Panc1 (cell line): ENCODE data around the gene IFIT3. TPM values are rescaled to one million over a fixed set of nuclear protein-coding genes. Genes with fewer than 3 reads are reported as not detected.
A peak's percentile ranks its signal among the peaks of the same experiment; 100 is the strongest.

Experiments used
- ATAC-seq: fragments of 200-7000 bp; cut with Tn5 transposase; 2 replicates; pipeline ENCODE4 v1.9.1; 2020; ENCODE audit warnings: mild to moderate bottlenecking, moderate library complexity
- BruUV-seq: library from RNA; stranded (reverse); fragments of 400-500 nt; replicated peaks from 2 replicates; lab custom pipeline; 2021; lab: Mats Ljungman, UMichigan
- CTCF ChIA-PET: fragments of 300-600 bp; sonication (Branson Sonifier 250); formaldehyde crosslinking; loops from one replicate; lab custom pipeline; 2022; ENCODE audit warnings: antibody characterized with exemption; lab: Charles Lee
- POLR2A ChIA-PET: fragments of 300-600 bp; sonication (Branson Sonifier 250); formaldehyde crosslinking; loops from one replicate; lab custom pipeline; 2022; ENCODE audit warnings: antibody characterized with exemption; lab: Charles Lee
- DNase-seq: peaks from one replicate; pipeline ENCODE4 v3.0.0-alpha.2; 2010; ENCODE audit warnings: low read depth, low spot score
- H3K27ac ChIP-seq: 2 replicates; pipeline ENCODE4 v1.5.1; 2011; ENCODE audit warnings: mild to moderate bottlenecking, low read length, inconsistent platforms
- H3K27me3 ChIP-seq: fragments of 200-500 bp; sonication (Bioruptor generic); 2 replicates; pipeline ENCODE4 v1.6.0; 2014; ENCODE audit warnings: low read length, inconsistent platforms; ENCODE audit not compliant: control insufficient read depth, insufficient read depth
- H3K36me3 ChIP-seq: fragments of 200-500 bp; sonication (Bioruptor generic); 2 replicates; pipeline ENCODE4 v1.5.1; 2014; ENCODE audit warnings: inconsistent platforms, mild to moderate bottlenecking, low read length, moderate library complexity; ENCODE audit not compliant: control insufficient read depth, insufficient read depth
- H3K4me1 ChIP-seq: 2 replicates; pipeline ENCODE4 v1.5.1; 2011; ENCODE audit warnings: inconsistent platforms, mild to moderate bottlenecking, low read length, moderate library complexity; ENCODE audit not compliant: control insufficient read depth, insufficient read depth
- H3K4me3 ChIP-seq, 2 experiments: 2 replicates each; pipeline ENCODE4 v1.5.1; 2011 to 2012; ENCODE audit warnings: low read depth in 2 of 2, low read length in 2 of 2, mild to moderate bottlenecking in 2 of 2, inconsistent platforms in 1 of 2, moderate library complexity in 1 of 2
- H3K9me3 ChIP-seq: fragments of 200-500 bp; sonication (Bioruptor generic); 2 replicates; pipeline ENCODE4 v1.5.1; 2014; ENCODE audit warnings: low read depth, mild to moderate bottlenecking, inconsistent platforms, low read length, moderate library complexity; ENCODE audit not compliant: control insufficient read depth, insufficient read depth
- CTCF ChIP-seq: fragments of 450-650 bp; IDR thresholded peaks from 2 replicates; pipeline ENCODE4 v1.5.1; 2017; ENCODE audit warnings: mild to moderate bottlenecking
- POLR2AphosphoS5 ChIP-seq: IDR thresholded peaks from 2 replicates; pipeline ENCODE4 v1.6.1; 2012; ENCODE audit warnings: mild to moderate bottlenecking, low read depth, low read length, moderate library complexity
- REST ChIP-seq, 2 experiments: IDR thresholded peaks; 2 replicates each; pipeline ENCODE4 v1.6.1; 2011 to 2012; ENCODE audit warnings: low read depth in 2 of 2, control low read depth in 1 of 2, low read length in 1 of 2, mild to moderate bottlenecking in 1 of 2, moderate library complexity in 1 of 2; ENCODE audit not compliant: insufficient read depth in 1 of 2
- SIN3A ChIP-seq: IDR thresholded peaks from 2 replicates; pipeline ENCODE4 v1.6.1; 2012; ENCODE audit warnings: low read depth, mild to moderate bottlenecking, low read length, moderate library complexity, borderline replicate concordance; ENCODE audit not compliant: insufficient read depth
- TCF7L2 ChIP-seq: IDR thresholded peaks from 2 replicates; pipeline ENCODE4 v1.6.1; 2011; ENCODE audit warnings: mild to moderate bottlenecking, low read depth, low read length, inconsistent platforms
- in situ Hi-C: cut with HindIII; loops from 2 replicates; pipeline ENCODE4 v1.10.0; 2016; ENCODE audit warnings: low sequenced_read_pairs, low pct_unique_long_range_greater_than_20kb
- intact Hi-C: fragments of 100-400 bp; cut with micrococcal nuclease; formaldehyde crosslinking; loops from one replicate; pipeline ENCODE4 v1.10.0; 2022; ENCODE audit not compliant: unreplicated experiment
- total RNA-seq: library from RNA; stranded (reverse); gene quantifications from one replicate; pipeline ENCODE4 v1.2.1, GENCODE V29; 2021; ENCODE audit not compliant: unreplicated experiment

IFIT3 gene
- total RNA-seq, 1 experiment from 2014 or later, result 29.8 TPM

- H3K4me3 ChIP-seq, result no peak overlapping the region
- ATAC-seq (no peak), DNase-seq (no peak)
- in situ Hi-C loops, result no loop called here
- no peaks in the 10 kb centered on the region for H3K9me3 ChIP-seq
- no peak for TF ChIP-seq CTCF
- no peak for TF ChIP-seq TCF7L2
- no peak for TF ChIP-seq SIN3A
- TF ChIP-seq REST (IDR thresholded peaks at IDR 0.05; ENCODE audit: insufficient read depth in 1 of 2, low read depth in 2 of 2, low read length in 1 of 2), result no peak
- TF ChIP-seq POLR2AphosphoS5, result no peak
- no peak overlapping the region; the same call in 1 of the 2 replicates for H3K27ac ChIP-seq
- no peaks in the 10 kb centered on the region for H3K27me3 ChIP-seq
- ChIA-PET POLR2A (no interaction called here), CTCF (no interaction called here)
- intact Hi-C loops, result no loop called here
- no peaks in the 10 kb centered on the region for H3K36me3 ChIP-seq
- BruUV-seq, result no TSS peak
- peaks cover 3% of the 10 kb centered on the region; the same call in 1 of the 2 replicates for H3K4me1 ChIP-seq
Observed at GRCh38 chr10:89368129-89368528, 40.3 kb downstream of the IFIT3 start.

GRCh38 chr10:89369156-89370105 lies 41.6 kb downstream of the IFIT3 start:
- Histone ChIP-seq H3K36me3 (no peaks in the 10 kb centered on the region), H3K4me3 (no peak overlapping the region), H3K9me3 (no peaks in the 10 kb centered on the region), H3K27ac (peak overlapping the region; percentile 73), H3K4me1 (peaks cover 14% of the 10 kb centered on the region), H3K27me3 (no peaks in the 10 kb centered on the region)
- DNase-seq (no peak), ATAC-seq (peak; percentile 57)
- in situ Hi-C loops, result no loop called here
- intact Hi-C loops, result no loop called here
- ChIA-PET POLR2A (no interaction called here), CTCF (interaction anchor here (0.5 to 1.3 kb wide), 3 partner anchors 19 to 156 kb away, joined by 3 to 8 read pairs (median 6); no protein-coding TSS in a partner anchor)
- BruUV-seq, result no TSS peak
- no peak for TF ChIP-seq POLR2AphosphoS5
- TF ChIP-seq SIN3A, result no peak
- TF ChIP-seq REST (IDR thresholded peaks at IDR 0.05; ENCODE audit: insufficient read depth in 1 of 2, low read depth in 2 of 2, low read length in 1 of 2), result no peak
- TF ChIP-seq CTCF, result peak; percentile 78
- TF ChIP-seq TCF7L2, result no peak
